Panc1 (cell line): ENCODE measurements around the gene OGA. TPM values are rescaled to one million over a fixed set of nuclear protein-coding genes. Genes with fewer than 3 reads are reported as not detected.

ENCODE experiments used
- ATAC-seq: fragments of 200-7000 bp; cut with Tn5 transposase; 2 replicates; pipeline ENCODE4 v1.9.1; 2020; ENCODE audit warnings: mild to moderate bottlenecking, moderate library complexity
- BruUV-seq: library from RNA; stranded (reverse); fragments of 400-500 nt; replicated peaks from 2 replicates; lab custom pipeline; 2021; lab: Mats Ljungman, UMichigan
- CTCF ChIA-PET: fragments of 300-600 bp; sonication (Branson Sonifier 250); formaldehyde crosslinking; loops from one replicate; lab custom pipeline; 2022; ENCODE audit warnings: antibody characterized with exemption; lab: Charles Lee
- POLR2A ChIA-PET: fragments of 300-600 bp; sonication (Branson Sonifier 250); formaldehyde crosslinking; loops from one replicate; lab custom pipeline; 2022; ENCODE audit warnings: antibody characterized with exemption; lab: Charles Lee
- DNase-seq: peaks from one replicate; pipeline ENCODE4 v3.0.0-alpha.2; 2010; ENCODE audit warnings: low read depth, low spot score
- H3K27ac ChIP-seq: 2 replicates; pipeline ENCODE4 v1.5.1; 2011; ENCODE audit warnings: mild to moderate bottlenecking, low read length, inconsistent platforms
- H3K27me3 ChIP-seq: fragments of 200-500 bp; sonication (Bioruptor generic); 2 replicates; pipeline ENCODE4 v1.6.0; 2014; ENCODE audit warnings: low read length, inconsistent platforms; ENCODE audit not compliant: control insufficient read depth, insufficient read depth
- H3K36me3 ChIP-seq: fragments of 200-500 bp; sonication (Bioruptor generic); 2 replicates; pipeline ENCODE4 v1.5.1; 2014; ENCODE audit warnings: inconsistent platforms, mild to moderate bottlenecking, low read length, moderate library complexity; ENCODE audit not compliant: control insufficient read depth, insufficient read depth
- H3K4me1 ChIP-seq: 2 replicates; pipeline ENCODE4 v1.5.1; 2011; ENCODE audit warnings: inconsistent platforms, mild to moderate bottlenecking, low read length, moderate library complexity; ENCODE audit not compliant: control insufficient read depth, insufficient read depth
- H3K4me3 ChIP-seq, 2 experiments: 2 replicates each; pipeline ENCODE4 v1.5.1; 2011 to 2012; ENCODE audit warnings: low read depth in 2 of 2, low read length in 2 of 2, mild to moderate bottlenecking in 2 of 2, inconsistent platforms in 1 of 2, moderate library complexity in 1 of 2
- H3K9me3 ChIP-seq: fragments of 200-500 bp; sonication (Bioruptor generic); 2 replicates; pipeline ENCODE4 v1.5.1; 2014; ENCODE audit warnings: low read depth, mild to moderate bottlenecking, inconsistent platforms, low read length, moderate library complexity; ENCODE audit not compliant: control insufficient read depth, insufficient read depth
- CTCF ChIP-seq: fragments of 450-650 bp; IDR thresholded peaks from 2 replicates; pipeline ENCODE4 v1.5.1; 2017; ENCODE audit warnings: mild to moderate bottlenecking
- POLR2AphosphoS5 ChIP-seq: IDR thresholded peaks from 2 replicates; pipeline ENCODE4 v1.6.1; 2012; ENCODE audit warnings: mild to moderate bottlenecking, low read depth, low read length, moderate library complexity
- REST ChIP-seq, 2 experiments: IDR thresholded peaks; 2 replicates each; pipeline ENCODE4 v1.6.1; 2011 to 2012; ENCODE audit warnings: low read depth in 2 of 2, control low read depth in 1 of 2, low read length in 1 of 2, mild to moderate bottlenecking in 1 of 2, moderate library complexity in 1 of 2; ENCODE audit not compliant: insufficient read depth in 1 of 2
- SIN3A ChIP-seq: IDR thresholded peaks from 2 replicates; pipeline ENCODE4 v1.6.1; 2012; ENCODE audit warnings: low read depth, mild to moderate bottlenecking, low read length, moderate library complexity, borderline replicate concordance; ENCODE audit not compliant: insufficient read depth
- TCF7L2 ChIP-seq: IDR thresholded peaks from 2 replicates; pipeline ENCODE4 v1.6.1; 2011; ENCODE audit warnings: mild to moderate bottlenecking, low read depth, low read length, inconsistent platforms
- in situ Hi-C: cut with HindIII; loops from 2 replicates; pipeline ENCODE4 v1.10.0; 2016; ENCODE audit warnings: low sequenced_read_pairs, low pct_unique_long_range_greater_than_20kb
- intact Hi-C: fragments of 100-400 bp; cut with micrococcal nuclease; formaldehyde crosslinking; loops from one replicate; pipeline ENCODE4 v1.10.0; 2022; ENCODE audit not compliant: unreplicated experiment
- total RNA-seq: library from RNA; stranded (reverse); gene quantifications from one replicate; pipeline ENCODE4 v1.2.1, GENCODE V29; 2021; ENCODE audit not compliant: unreplicated experiment

Gene OGA
- total RNA-seq, 1 experiment from 2014 or later, result 117 TPM

- Histone ChIP-seq H3K27ac (no peak overlapping the region), H3K27me3 (peaks cover 2% of the 10 kb centered on the region; the same call in 1 of the 2 replicates), H3K36me3 (no peaks in the 10 kb centered on the region), H3K9me3 (no peaks in the 10 kb centered on the region), H3K4me1 (no peaks in the 10 kb centered on the region), H3K4me3 (no peak overlapping the region)
- intact Hi-C loops (no loop called here), in situ Hi-C loops (no loop called here)
- no TSS peak for BruUV-seq
- DNase-seq (no peak), ATAC-seq (no peak)
- POLR2A ChIA-PET, result no interaction called here
- CTCF ChIA-PET, result no interaction called here
- TF ChIP-seq POLR2AphosphoS5 (no peak), SIN3A (no peak), REST (IDR thresholded peaks at IDR 0.05; ENCODE audit: insufficient read depth in 1 of 2, low read depth in 2 of 2, low read length in 1 of 2) (no peak), CTCF (no peak), TCF7L2 (no peak)
Measured at GRCh38 chr10:101752241-101752640, 66.0 kb downstream of the OGA start.

DNA sequence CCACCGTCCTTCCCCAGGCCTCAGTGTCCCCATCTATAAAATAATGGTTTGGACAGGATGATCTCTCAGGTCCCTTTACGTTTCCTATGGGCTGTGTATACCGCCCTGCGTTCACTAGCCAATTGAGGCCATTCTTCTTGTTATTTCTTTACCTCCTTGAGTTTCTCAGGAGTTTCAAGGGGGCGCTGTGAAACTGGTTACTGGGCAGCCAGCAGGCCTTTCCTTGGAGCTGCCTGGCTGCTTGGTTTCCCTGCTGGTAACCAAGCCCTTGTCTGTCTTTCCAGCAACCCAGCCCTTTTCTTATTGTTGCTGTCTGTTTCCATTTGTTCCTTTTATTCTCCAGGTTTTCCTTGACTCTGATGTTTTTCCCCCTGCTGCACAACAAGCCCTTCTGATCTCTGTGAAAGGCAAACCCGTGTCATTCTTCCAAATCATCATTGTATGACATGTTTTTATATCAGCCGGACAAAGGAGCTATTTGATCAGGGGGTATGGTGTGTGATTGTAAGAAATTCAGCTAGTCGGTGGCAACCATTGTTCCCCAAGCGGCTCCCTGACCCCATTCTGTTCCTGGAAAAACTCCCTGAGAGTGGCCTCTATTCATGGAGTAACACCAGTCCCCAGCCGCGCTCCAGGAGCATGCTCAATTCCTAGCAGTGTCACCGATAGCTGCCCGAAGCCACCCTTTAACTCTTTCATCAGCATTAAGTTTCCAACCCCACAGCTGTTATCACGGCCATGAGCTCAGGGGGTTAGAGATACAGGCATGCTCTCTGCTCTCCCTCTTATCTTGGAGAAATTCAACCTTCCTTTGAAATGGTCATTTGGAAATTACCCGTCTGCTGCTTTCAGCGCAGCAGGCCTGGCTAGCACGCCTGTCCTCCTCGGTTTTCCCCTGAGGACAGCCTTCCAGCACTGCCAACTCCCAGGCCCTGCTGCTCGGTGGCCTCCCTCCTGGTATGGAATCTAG is 68.9 kb downstream of the OGA start:
- Histone ChIP-seq H3K4me1 (no peaks in the 10 kb centered on the region), H3K36me3 (no peaks in the 10 kb centered on the region), H3K27ac (no peak overlapping the region), H3K9me3 (no peaks in the 10 kb centered on the region), H3K4me3 (no peak overlapping the region), H3K27me3 (peaks cover 2% of the 10 kb centered on the region; the same call in 1 of the 2 replicates)
- CTCF ChIA-PET, result interaction anchor here (0.6 kb wide), 1 partner anchor 9 kb away, joined by 3 read pairs; no protein-coding TSS in a partner anchor
- BruUV-seq, result no TSS peak
- POLR2A ChIA-PET, result no interaction called here
- in situ Hi-C loops (no loop called here), intact Hi-C loops (no loop called here)
- TF ChIP-seq CTCF, result no peak; the same call in 1 of the 2 replicates
- TF ChIP-seq POLR2AphosphoS5, result no peak
- TF ChIP-seq SIN3A, result no peak
- TF ChIP-seq REST (IDR thresholded peaks at IDR 0.05; ENCODE audit: insufficient read depth in 1 of 2, low read depth in 2 of 2, low read length in 1 of 2), result no peak
- no peak for TF ChIP-seq TCF7L2
- DNase-seq (no peak), ATAC-seq (no peak)
